Measurements from ENCODE around the gene PRRX1.

PRRX1 gene

DNA sequence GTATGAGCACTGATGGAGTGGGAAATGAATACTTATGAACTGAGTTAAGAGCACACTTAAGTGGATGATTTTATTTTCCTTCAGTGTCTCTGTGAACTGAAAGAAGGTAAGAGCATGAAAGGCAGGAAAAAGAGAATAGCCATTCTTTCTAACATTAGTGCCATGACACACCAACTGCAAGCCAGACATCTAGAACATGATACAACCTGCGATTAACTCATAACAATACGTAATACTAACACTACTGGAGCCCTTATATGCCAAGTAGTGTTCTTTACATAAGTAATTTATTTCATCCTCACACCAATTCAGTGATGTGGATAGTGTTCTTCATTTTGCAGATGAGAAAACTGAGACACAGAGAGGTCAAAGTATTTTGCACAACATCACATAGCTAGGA is 56.7 kb downstream of the PRRX1 start:
- no peak for DNase-seq (ENCODE audit: low read depth in 2 of 2)

DNA sequence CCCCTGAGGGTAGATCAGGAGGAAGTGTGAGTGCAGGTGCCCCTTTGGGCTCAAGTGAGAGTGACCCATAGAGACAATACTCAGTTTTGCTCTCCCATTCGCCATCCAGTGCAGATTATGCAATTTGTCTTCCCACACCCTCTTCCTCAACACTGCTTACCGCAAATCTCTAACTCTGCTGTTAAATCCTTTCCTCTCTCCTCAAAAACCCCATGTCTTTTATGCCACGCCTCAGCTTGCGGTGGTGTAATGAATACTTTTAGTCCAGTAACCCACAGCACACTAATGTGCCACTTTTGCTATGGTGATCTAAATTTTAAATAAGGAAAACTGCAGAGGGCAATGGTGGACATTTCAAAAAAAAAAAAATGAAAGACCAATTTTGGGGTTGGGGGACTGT is 57.7 kb downstream of the PRRX1 start:
- no peak for DNase-seq (ENCODE audit: low read depth in 2 of 2)

DNA sequence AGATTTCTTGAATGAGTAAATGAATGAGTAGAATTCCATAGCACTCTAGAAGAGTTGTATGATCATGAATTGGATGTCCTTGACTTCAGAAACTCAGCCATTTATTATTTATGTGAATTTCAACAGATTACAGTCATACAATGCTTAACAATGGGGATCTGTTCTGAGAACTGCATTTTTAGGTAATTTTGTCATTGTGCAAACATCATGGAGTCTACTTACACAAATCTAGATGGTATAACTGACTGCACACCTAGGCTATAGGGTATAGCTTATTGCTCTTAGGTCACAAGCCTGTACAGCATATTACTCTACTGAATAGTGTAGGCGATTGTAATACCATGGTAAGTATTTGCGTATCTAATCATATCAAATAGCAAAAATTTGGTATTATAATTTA is 59.6 kb downstream of the PRRX1 start:
- no peak for DNase-seq (ENCODE audit: low read depth in 2 of 2)

DNA sequence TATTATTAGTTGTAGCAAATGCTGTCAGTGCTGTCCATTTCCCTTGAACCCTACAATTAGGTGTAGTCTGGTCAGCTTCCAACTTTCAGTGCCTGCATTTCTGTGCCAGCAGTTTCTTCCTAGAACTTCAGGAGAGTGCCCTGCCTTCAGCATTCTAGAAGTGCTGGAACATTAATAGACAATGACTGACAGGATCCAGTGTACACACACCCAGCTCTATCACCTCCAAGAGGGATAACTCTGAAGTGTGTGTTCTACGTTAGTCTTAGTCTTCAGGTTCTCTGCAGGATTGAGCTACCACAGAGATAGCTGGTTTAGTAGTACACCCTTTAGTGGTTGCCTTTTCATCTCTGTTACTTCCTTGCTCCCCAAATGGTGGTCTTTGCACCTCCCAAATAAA is 61.4 kb downstream of the PRRX1 start:
- DNase-seq (ENCODE audit: low read depth in 2 of 2), result no peak

DNA sequence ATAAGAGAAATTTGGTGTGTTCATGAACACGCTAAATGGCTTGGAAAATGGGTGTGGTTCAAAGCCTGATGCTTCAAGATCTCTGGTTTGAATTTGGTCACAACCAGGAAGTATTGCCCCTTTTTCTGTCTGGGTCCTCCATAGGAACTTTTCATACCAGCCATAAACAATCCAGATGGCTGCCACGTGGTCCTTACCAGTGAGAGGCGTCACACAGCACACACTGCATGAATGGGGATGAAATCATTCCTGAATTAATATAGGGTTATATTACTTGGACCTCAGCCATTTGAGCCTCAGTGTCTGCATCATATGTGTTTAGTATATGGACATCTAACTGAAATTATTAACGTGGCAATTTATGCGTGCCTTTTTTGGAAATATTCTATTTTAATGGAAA is 64.0 kb downstream of the PRRX1 start:
- peak in 1 of 2 experiments; percentile 53 for DNase-seq (ENCODE audit: low read depth in 2 of 2)

DNA sequence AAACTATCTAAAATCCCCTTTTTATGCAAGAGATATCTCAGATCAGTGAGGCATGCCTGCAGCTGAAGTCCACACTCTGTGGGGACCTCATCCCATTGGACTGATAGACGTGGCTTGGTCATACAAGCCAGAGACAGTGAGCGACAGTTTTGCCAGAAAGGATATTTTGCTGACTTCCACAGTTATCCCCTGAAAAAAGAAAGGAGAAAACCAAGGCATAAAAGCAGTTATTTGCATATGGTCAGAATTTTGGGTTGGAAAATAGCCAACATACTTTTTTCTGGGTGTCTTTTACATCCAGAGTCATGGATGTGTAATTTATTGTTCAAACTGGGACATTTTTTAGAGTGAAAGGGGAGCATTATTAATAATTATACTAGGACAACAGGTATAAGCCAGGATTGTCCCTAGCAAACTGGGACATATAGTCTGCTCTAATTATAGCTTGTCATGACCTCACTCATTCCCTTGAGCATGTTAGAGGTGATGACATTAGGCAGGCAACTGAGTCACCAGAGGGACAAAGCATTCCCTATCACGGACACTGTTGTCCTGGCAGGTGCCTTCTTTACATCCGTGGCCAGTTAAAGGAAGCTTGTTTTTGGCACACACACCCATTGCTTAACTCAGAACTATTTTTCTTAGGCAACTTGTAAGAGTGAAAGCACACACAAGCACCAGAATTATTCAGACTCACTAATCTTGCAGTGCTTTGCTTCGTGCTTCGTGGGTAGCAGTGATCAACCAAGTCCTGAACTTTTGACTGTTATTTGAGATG is 65.5 kb downstream of the PRRX1 start:
- DNase-seq (ENCODE audit: low read depth in 2 of 2), result peak in 1 of 2 experiments; percentile 45

DNA sequence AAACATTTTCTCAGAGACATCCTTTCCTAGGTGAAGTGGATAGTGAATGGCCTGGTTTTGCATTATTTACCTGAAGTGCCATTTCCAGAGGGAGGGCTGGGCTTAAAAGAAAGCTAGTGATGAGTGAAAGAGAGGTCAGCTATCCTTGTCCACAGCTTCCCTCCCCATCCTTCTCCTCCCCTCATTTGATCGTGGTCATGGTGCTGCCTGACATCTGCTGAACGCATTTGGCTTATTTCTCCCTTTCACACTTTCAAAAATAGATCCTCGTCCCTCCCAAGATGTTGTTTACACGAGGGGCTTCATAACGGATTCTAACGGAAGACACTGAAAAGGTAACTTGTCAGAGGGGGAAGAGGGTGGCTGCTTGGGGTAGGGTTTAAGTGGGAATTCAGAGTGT is 66.1 kb downstream of the PRRX1 start:
- no peak for DNase-seq (ENCODE audit: low read depth in 2 of 2)

DNA sequence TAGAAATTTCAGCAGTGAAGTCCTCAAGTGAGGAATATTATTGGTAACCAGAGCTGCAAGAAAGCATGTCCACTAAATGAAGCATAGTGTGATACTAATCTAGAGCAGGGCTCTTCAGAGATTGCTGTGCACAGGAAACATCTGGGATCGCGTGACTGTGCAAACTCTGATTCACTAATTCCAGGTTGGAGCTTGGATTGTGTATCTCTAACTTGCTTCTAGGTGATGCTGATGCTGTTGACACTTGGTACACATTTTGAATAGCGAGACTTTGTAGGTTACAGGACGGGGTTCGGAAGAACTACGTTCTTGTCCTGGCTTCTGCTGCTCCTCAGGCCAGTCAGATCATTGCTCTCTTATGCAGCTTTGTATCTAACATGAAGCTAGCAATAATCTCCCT is 66.5 kb downstream of the PRRX1 start:
- peak; percentile 51 to 54 for DNase-seq (ENCODE audit: low read depth in 2 of 2)

DNA sequence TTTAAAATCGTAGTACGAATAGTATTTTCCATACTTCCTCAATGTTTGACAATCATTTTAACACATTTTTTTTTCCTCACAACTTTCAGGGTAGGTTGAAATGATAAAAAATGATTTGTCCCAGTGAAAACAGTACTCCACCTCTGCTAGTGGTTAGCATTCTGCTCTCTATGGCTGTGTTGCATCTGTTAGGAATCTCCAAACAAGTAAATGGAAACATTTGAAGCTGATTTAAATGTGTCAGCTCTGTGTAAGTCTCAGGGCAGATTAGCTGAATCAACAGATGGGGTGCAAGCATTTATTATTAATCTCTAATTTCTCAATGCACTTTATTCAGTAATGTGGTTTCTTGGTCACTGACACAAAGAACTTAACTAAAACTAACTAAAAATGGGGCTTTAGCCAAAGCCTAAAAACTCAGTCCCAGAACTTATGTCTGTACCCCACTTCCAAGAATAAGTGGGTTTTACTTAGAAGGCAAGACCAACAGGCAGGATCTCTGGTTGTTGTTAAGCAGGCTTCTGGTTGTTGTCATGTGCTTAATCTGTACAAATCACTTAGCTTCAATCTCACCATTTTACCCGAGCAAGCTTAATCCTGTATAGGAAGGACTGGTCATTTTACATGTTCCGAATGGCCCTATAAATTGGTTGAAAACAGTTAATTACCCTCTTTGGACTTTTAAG is 67.8 kb downstream of the PRRX1 start:
- no peak for DNase-seq (ENCODE audit: low read depth in 2 of 2)

DNA sequence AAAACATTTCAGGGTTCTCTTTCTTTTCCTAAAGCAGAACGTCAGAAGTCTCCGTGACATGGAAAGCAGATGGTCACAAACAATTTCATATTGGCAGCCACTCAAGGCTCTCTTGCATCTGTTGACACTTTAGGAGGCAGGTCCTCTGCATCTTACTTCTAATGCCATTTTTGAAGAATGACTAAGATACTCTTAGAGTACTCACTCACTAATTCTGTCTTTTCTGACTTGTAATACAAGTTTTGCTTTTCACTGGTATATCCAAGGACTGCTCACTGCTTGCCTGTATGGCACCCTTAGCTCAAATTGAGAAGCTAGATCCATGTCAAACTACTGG is 68.3 kb downstream of the PRRX1 start:
- no peak for DNase-seq (ENCODE audit: low read depth in 2 of 2)

DNA sequence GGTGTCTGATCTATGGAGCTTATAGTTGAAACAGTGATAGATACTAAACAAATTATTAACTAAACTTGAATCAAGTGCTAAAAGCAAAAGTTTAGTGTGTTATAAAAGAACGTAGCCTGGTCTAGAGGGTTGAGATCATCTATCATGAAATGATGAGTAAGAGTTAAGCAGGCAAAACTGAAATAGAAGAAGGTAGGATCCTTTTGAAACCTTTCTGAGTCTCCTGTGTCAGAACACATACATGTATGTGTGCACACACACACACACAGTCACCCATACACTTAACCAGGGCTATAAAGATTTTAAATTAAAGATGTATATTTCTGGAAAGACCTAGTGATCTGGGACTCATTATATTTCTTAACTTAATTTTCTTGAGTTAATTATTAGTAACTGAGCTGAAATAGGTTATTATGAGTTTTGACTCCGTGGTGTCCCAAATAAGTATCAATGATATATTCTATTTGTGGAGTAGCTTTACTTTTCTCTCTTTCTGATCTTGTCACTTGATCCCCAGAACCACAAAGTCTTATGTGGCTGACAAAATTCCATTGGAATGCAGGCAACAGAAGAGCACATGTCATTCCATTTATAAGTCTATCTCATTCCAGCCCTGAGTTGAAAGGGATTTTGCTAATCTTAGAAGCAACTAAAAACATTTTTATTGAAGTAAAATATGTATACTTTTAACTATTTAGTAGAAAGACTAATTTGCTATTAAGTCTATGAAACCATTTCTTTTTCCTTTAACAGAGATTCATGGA is 70.7 kb downstream of the PRRX1 start:
- DNase-seq (ENCODE audit: low read depth in 2 of 2), result peak in 1 of 2 experiments; percentile 24

DNA sequence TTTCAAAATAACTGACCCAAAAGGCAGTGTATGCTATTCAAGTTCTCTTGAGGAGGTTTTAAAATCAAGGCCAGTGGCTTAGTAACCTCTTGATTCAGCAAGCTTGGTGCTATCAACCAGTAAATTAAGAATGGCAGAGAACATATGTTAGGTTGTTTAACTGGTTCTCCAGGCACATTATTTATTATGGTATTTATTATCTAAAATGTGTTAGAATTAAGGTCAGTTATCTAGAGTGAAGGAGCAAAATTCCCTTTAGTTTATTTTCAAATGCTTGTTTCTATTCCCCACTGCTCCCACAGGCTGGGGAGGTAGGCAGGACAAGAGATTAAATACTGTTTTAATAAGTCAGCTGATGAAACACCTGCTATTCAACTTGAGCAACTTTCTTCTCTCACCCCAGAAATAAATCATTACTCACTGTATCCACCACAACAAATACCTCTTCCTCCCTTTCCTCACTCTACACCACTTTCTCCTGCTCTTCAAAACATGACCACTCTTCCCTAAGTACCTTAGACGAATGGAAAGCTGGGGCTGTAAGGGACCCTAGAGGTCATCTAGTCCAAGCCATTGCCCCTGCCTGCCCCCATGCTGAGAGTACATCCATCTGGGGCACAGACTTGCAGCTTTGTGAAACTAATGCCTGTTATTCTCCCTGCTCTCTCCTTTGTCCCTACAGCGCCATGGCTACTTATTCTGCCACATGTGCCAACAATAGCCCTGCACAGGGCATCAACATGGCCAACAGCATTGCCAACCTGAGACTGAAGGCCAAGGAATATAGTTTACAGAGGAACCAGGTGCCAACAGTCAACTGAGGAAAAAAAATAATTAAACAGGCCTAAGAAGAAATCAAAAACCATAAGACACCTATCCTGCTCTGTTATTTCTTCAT is 71.7 kb downstream of the PRRX1 start:
- DNase-seq (ENCODE audit: low read depth in 2 of 2), result no peak

DNA sequence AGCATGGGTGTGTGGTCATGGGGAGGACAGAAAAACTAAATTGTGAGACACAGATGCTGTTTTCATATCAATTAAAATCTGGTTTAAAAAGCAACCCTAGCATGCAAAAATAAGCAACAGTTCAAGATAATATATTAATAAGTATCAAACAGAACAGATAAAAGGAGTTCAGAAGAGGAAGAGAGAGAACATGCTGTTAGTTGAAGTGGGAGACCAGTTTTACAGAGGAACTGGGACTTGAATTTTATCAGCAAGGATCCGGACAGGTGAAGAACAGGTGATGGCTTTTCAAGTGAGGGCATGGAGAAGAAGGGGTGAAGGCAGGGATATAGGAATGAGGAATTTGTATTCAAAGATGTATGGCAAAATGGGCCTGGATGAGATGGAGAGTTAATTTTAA is 75.9 kb downstream of the PRRX1 start:
- DNase-seq (ENCODE audit: low read depth in 2 of 2), result no peak

DNA sequence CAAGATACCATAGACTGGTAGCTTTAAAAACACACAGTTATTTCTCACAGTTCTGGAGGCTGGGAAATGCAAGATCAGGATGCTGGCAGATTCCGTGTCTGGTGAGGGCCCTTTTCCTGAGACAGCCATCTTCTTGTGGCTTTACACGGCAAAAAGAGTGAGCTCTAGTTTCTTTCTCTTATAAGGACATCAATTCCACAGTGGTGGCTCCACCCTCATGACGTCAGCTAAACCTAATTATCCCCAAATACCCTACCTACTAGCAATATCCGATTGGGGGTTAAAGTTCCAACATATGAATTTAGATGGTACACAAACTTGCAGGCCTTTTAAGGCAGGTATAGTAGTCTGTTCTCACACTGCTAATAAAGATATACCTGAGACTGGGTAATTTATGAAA is 77.7 kb downstream of the PRRX1 start:
- DNase-seq (ENCODE audit: low read depth in 2 of 2), result no peak

DNA sequence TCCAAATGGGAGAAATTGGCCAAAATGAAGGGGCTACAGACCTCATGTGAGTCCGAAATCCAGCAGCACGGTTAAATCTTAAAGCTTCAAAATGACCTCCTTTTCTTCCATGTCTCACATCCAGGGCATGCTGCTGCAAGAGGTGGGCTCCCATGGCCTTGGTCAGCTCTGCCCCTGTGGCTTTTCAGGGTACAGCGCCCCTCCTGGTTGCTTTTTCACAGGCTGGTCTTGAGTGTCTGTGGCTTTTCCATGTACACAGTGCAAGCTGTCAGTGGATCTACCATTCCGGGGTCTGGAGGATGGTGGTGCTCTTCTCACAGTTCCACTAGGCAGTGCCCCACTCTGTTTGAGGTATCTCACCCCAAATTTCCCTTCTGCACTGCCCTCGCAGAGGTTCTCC is 78.7 kb downstream of the PRRX1 start:
- no peak for DNase-seq (ENCODE audit: low read depth in 2 of 2)

DNA sequence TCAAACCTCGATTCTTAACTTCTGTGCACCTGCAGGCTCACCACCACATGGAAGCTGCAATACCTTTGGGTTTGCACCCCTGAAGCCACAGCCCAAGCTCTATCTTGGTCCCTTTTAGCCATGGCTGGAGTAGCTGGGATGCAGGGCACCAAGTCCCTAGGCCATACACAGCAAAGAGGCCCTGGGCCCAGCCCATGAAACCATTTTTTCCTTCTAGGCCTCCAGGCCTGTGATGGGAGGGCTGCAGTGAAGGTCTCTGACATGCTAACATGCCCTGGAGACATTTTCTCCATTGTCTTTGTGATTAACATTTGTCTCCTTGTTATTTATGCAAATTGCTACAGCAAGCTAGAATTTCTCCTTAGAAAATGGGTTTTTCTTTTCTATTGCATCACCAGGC is 79.2 kb downstream of the PRRX1 start:
- DNase-seq (ENCODE audit: low read depth in 2 of 2), result no peak

DNA sequence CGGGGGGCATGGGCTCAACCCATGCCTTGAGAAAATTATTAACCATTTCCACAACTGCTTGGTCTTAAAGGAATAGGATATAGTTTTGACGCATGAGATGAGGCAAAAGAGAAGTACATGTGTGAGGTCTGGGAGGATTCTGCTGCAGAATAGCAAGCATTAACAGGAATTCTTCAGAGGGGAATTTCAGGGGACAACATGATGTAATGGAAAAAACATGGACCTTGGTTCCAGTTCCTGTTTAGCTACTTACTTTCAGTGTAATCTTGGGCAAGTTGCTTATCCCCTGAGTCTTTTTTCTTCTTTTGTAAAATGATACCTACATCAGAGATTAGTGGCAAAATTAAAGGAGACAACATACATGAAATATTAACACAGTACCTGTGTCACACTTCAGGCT is 85.6 kb downstream of the PRRX1 start:
- no peak for DNase-seq (ENCODE audit: low read depth in 2 of 2)

DNA sequence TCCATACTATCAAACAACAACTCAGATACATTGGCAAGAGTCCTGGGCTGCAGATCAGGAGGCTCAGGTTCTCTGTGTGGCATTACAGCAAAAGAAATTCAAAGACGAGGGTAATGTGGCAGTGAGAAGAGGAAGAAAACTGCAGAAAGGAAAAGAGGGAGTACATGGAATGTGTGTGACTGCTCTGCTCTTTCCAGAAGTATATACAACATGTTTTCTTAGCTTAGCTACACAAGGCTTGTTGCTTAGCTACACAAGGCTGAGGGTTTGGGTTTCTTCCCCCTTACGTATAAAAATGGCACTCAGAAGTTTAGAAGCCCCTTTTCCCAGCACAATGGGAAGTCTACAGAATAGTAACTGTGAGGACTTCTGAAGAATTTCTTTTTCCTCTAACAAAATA is 86.0 kb downstream of the PRRX1 start:
- DNase-seq (ENCODE audit: low read depth in 2 of 2), result no peak

DNA sequence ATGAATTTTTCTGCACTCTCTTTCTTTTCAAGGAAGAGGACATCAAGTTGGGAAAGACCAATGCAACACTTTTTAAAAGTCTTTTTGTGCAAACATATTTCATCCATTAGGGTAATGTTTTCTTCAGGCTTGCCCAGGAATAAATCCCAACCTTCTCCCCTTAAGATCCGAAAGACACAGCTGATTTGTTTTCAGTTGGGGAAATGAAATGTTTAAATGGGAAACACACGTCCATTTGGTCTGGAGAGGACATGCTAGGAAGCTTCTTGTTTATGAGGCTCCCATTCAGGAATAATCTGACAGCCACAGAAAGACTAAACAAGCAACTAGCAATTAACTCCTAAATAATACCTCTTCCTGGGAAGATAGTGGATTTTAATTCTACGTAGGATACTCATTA is 91.9 kb downstream of the PRRX1 start:
- no peak for DNase-seq (ENCODE audit: low read depth in 2 of 2)

DNA sequence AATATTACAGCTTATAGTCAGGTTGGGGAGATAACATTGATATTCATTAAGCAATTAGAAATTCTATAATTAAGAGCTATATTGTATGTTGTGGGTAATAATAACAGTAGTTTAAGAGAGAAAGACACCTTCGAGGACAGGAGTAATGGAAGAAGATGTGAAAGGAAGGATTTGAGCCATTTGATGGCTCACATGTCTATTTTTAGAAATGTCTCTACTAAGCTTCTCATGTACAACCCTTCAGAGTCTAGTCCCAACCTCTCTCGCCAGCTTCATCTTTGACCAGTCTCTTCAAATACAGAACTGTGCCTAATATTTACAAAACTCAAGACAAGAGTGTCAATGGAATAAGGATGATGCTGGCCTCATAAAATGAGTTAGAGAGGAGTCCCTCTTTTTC is 95.1 kb downstream of the PRRX1 start:
- no peak for DNase-seq (ENCODE audit: low read depth in 2 of 2)

DNA sequence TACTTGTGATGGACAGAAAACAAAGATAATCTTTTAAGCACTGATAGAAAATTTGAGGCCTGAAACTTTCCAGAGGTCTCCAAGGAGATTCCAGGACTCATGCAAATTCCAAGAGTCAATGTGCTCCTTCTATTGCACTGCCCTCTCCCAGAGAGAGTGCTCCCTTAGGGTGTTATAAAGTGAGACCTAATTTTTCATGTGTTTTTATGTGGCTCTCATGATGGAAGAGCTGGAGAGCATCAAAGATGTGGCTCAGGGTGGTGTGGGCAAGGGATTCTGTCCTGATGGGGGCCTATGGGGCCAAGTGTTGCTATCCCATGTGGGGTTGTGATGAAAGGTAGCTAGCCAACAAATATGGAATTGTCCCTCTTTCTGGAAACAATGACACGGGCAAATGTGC is 101.3 kb downstream of the PRRX1 start:
- DNase-seq (ENCODE audit: low read depth in 2 of 2), result no peak

Measured in fibroblast of skin of left biceps (primary cell).